ENCODE measurements around the gene RAMACL. TPM values are rescaled to one million over a fixed set of nuclear protein-coding genes. Genes with fewer than 3 reads are reported as not detected.
"Not testable (repeated sequence)": the region's sequence is repeated elsewhere in the genome, so short reads cannot be mapped to it uniquely, and the experiment has no call there.

RAMACL gene
- total and polyA plus RNA-seq, 2 of the 4 experiments (the other 2 are of a cell fraction): 0.46 to 0.90 TPM

GRCh38 chr6:166581801-166582200 is 4.7 kb downstream of the RAMACL start:
- H3K4me3 ChIP-seq (ENCODE audit: insufficient read depth, low read depth, low read length); H4K8ac ChIP-seq (ENCODE audit: low read depth in 2 of 2, low read length in 2 of 2); H2AK9ac ChIP-seq (replicated peaks; ENCODE audit: low read depth, low read length, poor library complexity); H2AFZ ChIP-seq (replicated peaks; ENCODE audit: low read length, poor library complexity); intact Hi-C loops (cut with micrococcal nuclease); H2BK20ac ChIP-seq (ENCODE audit: low read depth, low read length); ATAC-seq (ENCODE audit: low read depth); H3K9ac ChIP-seq (ENCODE audit: low read depth, low read length); H2BK5ac ChIP-seq (ENCODE audit: low read depth, low read length, poor library complexity, severe bottlenecking); dilution Hi-C loops (cut with HindIII; ENCODE audit: low sequenced_read_pairs, unreplicated experiment); in situ Hi-C loops (cut with MboI; ENCODE audit: low sequenced_read_pairs); CTCF ChIA-PET; H3K27ac ChIP-seq (ENCODE audit: insufficient read depth, low read length); H3K4me2 ChIP-seq (ENCODE audit: low read depth, low read length); H3K27me3 ChIP-seq (ENCODE audit: control insufficient read depth, insufficient read depth, low read length); H4K91ac ChIP-seq (ENCODE audit: insufficient read depth, low read depth, low read length); H4K20me1 ChIP-seq (ENCODE audit: insufficient read depth, low read length); POLR2A ChIA-PET (ENCODE audit: unreplicated experiment); DNase-seq; H2BK15ac ChIP-seq (ENCODE audit: low read depth, low read length); H3K18ac ChIP-seq (ENCODE audit: low read depth, low read length); H3K4me1 ChIP-seq (ENCODE audit: control insufficient read depth, insufficient read depth, low read length); H3K56ac ChIP-seq (ENCODE audit: extremely low read depth, insufficient read depth, low read length); H3K9me1 ChIP-seq (ENCODE audit: insufficient read depth, low read length); H4K5ac ChIP-seq (ENCODE audit: low read depth, low read length); H3K23ac ChIP-seq (ENCODE audit: low read depth, low read length); H3K36me3 ChIP-seq (ENCODE audit: control insufficient read depth, insufficient read depth, low read length); H3K4ac ChIP-seq (ENCODE audit: low read depth, low read length); BruUV-seq (replicated peaks); H3K14ac ChIP-seq (replicated peaks; ENCODE audit: low read depth, low read length); H3K9me3 ChIP-seq (ENCODE audit: control insufficient read depth, insufficient read depth, low read length); H2BK120ac ChIP-seq (ENCODE audit: low read depth, low read length): not testable (repeated sequence)
- Histone ChIP-seq H3K79me1 (ENCODE audit: low read depth in 1 of 2, low read length in 2 of 2) (peaks cover 29 to 33% of the 10 kb centered on the region in 2 experiments), H2AK5ac (ENCODE audit: low read depth, low read length) (peak overlapping the region; percentile 10; the same call in 1 of the 2 replicates)
- WGBS, 2 experiments (ENCODE audit: extremely low coverage in 2 of 2, insufficient read length in 1 of 2): 100% methylated on average over 2 of the region's 8 CpGs; no CpG with 5 or more reads in 1 of the 2 experiments

All from IMR-90 (cell line).